Vagina (tissue), 2 donors: ENCODE data around the gene HSF5. TPM values are rescaled to one million over a fixed set of nuclear protein-coding genes. Genes with fewer than 3 reads are reported as not detected.

Experiments used
- DNase-seq, 2 donors: peaks; one replicate each; pipeline ENCODE4 v3.0.0-alpha.2; 2017; ENCODE audit errors: extremely low spot score in 2 of 2
- H3K27ac ChIP-seq: fragments of 200-600 bp; sonication (generic); one replicate; pipeline ENCODE4 v1.5.1; 2019
- H3K27me3 ChIP-seq: fragments of 200-600 bp; sonication (generic); one replicate; pipeline ENCODE4 v1.5.1; 2019
- H3K36me3 ChIP-seq, 2 donors: fragments of 200-600 bp; sonication (generic); one replicate each; pipeline ENCODE4 v1.5.1; 2017 to 2019
- H3K4me1 ChIP-seq: fragments of 200-600 bp; sonication (generic); one replicate; pipeline ENCODE4 v1.5.1; 2019
- H3K4me3 ChIP-seq, 2 donors: fragments of 200-600 bp; sonication (generic); 1 replicate in 1 of 2; 2 replicates in 1 of 2; pipeline ENCODE4 v1.5.1; 2016 to 2019
- H3K9me3 ChIP-seq: fragments of 200-600 bp; sonication (generic); one replicate; pipeline ENCODE4 v1.5.1; 2019
- POLR2A ChIP-seq, 2 donors: fragments of 450-650 bp; IDR thresholded peaks; one replicate each; pipeline ENCODE4 v1.6.1; 2017; ENCODE audit warnings: antibody characterized with exemption in 2 of 2, mild to moderate bottlenecking in 2 of 2, moderate library complexity in 2 of 2
- POLR2AphosphoS5 ChIP-seq, 2 donors: sonication (generic); formaldehyde crosslinking; IDR thresholded peaks; one replicate each; pipeline ENCODE4 v1.9.0; 2017; ENCODE audit warnings: antibody characterized with exemption in 2 of 2, mild to moderate bottlenecking in 2 of 2, low read depth in 1 of 2; ENCODE audit not compliant: insufficient read depth in 1 of 2
- intact Hi-C: fragments of 100-400 bp; cut with DNase I; formaldehyde crosslinking; loops from one replicate; pipeline ENCODE4 v1.15.1; 2023
- total RNA-seq: library from RNA; depleted of rRNA; stranded (reverse); fragments of >200 nt; gene quantifications from one replicate; pipeline ENCODE4 v1.2.3, GENCODE V29; 2016
- TF ChIP-seq, protein P1 (sequence below), 3 experiments: fragments of 450-650 bp in 2 of 3; fragments of 200-600 bp in 1 of 3; sonication (generic) in 1 of 3; IDR thresholded peaks; one replicate each; pipeline ENCODE4 v1.5.1; 2017 to 2019; ENCODE audit warnings: antibody characterized with exemption in 3 of 3, mild to moderate bottlenecking in 2 of 3, moderate library complexity in 2 of 3

The HSF5 gene
- total RNA-seq, 1 donor from 2014 or later: 0.25 TPM

DNA sequence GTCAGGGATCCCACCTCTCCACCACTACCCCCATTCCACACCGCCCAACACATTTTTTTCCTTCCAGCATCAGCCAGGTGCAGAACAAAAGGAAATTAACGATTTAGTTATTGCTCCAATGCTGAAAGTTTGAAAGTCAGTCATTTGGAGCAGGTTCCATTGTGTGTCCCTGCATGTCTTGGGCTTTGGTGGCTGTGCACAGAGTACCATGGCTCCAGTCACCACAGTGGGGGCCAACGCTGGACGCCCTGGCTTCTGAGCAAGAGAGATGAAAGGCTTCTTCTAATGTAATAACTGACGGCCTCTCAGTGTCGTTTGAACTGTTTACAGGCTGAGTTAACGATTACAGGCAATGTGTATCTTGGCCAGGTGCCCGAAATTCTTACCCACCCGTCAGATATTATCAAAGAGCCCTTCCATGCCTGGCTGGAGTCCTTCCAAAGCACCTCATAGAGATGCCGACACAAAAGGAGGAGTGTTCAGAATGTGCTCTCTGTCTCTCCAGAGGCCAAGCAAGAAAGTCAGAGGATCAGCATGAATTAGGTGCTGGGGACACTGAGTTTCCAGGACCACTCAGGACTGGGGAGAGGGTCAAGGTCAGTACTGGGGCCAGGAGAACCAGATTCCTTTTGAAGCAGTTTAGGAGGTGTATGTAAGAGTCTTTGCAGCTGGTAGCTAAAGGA, 96.8 kb downstream of the HSF5 start:
- TF ChIP-seq POLR2A (IDR thresholded peaks at IDR 0.05) (no peak), POLR2AphosphoS5 (IDR thresholded peaks at IDR 0.05; ENCODE audit: insufficient read depth in 1 of 2, low read depth in 1 of 2) (no peak)
- TF ChIP-seq, protein P1, sequence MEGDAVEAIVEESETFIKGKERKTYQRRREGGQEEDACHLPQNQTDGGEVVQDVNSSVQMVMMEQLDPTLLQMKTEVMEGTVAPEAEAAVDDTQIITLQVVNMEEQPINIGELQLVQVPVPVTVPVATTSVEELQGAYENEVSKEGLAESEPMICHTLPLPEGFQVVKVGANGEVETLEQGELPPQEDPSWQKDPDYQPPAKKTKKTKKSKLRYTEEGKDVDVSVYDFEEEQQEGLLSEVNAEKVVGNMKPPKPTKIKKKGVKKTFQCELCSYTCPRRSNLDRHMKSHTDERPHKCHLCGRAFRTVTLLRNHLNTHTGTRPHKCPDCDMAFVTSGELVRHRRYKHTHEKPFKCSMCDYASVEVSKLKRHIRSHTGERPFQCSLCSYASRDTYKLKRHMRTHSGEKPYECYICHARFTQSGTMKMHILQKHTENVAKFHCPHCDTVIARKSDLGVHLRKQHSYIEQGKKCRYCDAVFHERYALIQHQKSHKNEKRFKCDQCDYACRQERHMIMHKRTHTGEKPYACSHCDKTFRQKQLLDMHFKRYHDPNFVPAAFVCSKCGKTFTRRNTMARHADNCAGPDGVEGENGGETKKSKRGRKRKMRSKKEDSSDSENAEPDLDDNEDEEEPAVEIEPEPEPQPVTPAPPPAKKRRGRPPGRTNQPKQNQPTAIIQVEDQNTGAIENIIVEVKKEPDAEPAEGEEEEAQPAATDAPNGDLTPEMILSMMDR (IDR thresholded peaks at IDR 0.05): no peak
- Histone ChIP-seq H3K4me1 (no peaks in the 10 kb centered on the region), H3K9me3 (no peaks in the 10 kb centered on the region), H3K4me3 (no peak overlapping the region), H3K27ac (no peak overlapping the region), H3K36me3 (no peaks in the 10 kb centered on the region), H3K27me3 (no peaks in the 10 kb centered on the region)
- intact Hi-C loops: no loop called here
- no peak for DNase-seq

DNA sequence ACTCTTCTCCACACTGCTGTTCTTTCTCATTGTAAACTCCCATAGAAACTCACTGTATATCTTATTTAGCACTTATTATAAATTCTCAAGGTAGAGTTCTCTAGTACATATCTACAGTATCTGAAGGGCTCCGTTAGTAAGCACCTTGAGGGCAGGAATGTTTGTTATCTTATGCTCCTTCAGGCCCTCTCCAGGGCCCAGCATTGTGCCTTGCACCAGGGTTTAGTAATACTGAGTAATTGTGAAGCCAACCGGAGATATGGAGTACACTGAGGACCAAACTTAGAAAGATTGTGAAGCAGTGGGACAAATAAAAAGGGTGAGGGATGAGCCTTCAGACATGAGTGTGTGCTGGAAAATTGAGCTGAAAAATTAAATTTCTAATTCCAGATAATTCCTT, 97.3 kb downstream of the HSF5 start:
- no peak for DNase-seq
- Histone ChIP-seq H3K36me3 (no peaks in the 10 kb centered on the region), H3K27ac (no peak overlapping the region), H3K27me3 (no peaks in the 10 kb centered on the region), H3K4me3 (no peak overlapping the region), H3K9me3 (no peaks in the 10 kb centered on the region), H3K4me1 (no peaks in the 10 kb centered on the region)
- intact Hi-C loops: no loop called here
- no peak for TF ChIP-seq POLR2AphosphoS5 (IDR thresholded peaks at IDR 0.05; ENCODE audit: insufficient read depth in 1 of 2, low read depth in 1 of 2)
- TF ChIP-seq, protein P1 (IDR thresholded peaks at IDR 0.05): no peak
- TF ChIP-seq POLR2A (IDR thresholded peaks at IDR 0.05): no peak

DNA sequence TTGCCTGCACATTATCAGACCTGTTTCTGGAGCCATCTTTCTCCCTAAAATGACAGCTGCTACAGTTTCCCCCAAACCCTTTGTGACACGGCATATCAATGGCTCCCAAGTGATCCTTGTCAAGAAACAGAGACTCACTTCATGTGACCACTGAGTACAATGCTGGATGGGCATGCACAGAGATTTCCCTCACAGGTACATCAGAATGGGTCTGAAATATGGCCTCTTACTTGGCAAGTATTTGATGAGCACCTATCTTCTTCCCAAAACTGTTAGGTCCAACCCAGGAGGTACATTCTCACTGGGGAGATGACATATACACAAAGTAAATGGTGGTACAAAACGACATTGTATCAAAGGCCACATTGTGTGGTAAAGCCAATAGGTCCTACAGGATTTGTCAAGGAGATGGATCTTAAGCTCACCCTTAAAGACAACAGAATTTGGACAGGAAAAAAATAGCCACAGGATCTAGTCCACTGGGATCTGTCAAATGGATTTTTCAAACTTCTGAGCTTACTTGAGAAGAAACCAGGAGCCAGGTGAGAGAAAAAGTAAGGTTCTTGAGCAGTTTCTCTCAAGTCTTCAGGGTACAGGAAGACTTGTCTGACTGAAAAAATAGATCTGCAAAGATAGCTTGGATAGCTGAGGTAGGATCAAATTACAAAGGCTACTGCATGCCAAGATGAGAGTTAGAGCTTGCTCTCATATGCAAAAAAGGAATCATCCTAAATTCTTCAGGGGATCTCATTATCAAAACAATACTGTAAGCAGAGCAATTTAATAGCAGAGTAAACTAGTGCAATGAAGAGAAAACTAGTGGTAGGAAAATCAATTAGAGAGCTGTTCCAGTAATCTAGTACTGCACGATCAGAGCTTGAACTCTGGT, 99.7 kb downstream of the HSF5 start:
- no peaks in the 10 kb centered on the region for H3K9me3 ChIP-seq
- no peak overlapping the region for H3K4me3 ChIP-seq
- intact Hi-C loops: no loop called here
- H3K36me3 ChIP-seq: no peaks in the 10 kb centered on the region
- no peaks in the 10 kb centered on the region for H3K4me1 ChIP-seq
- no peaks in the 10 kb centered on the region for H3K27me3 ChIP-seq
- TF ChIP-seq, protein P1 (IDR thresholded peaks at IDR 0.05): no peak
- TF ChIP-seq POLR2A (IDR thresholded peaks at IDR 0.05) (no peak), POLR2AphosphoS5 (IDR thresholded peaks at IDR 0.05; ENCODE audit: insufficient read depth in 1 of 2, low read depth in 1 of 2) (no peak)
- no peak for DNase-seq
- H3K27ac ChIP-seq: no peak overlapping the region

DNA sequence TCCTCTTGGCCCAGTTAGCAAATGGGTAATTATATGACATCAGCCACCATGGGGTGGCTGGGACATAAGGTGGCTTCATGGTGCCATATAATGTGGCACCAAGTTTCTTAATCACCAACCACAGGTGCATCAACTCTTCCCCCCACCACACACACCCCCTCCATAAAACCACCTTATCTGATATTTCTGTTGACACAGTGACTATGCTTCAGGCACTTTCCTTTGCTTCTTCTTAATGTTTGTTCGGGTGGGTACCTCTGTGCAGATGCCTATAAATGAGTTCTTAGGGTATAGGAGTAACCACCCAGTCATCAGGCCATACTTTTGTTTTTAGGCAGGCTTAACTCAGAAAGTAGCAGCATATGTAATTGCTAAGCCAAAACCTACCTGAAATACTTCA, 100.4 kb downstream of the HSF5 start:
- Histone ChIP-seq H3K27me3 (no peaks in the 10 kb centered on the region), H3K4me1 (peaks cover 7% of the 10 kb centered on the region), H3K27ac (no peak overlapping the region)

More for the DNA sequence above, 100.4 kb downstream of the HSF5 start:
- TF ChIP-seq, protein P1 (IDR thresholded peaks at IDR 0.05): no peak
- TF ChIP-seq POLR2AphosphoS5 (IDR thresholded peaks at IDR 0.05; ENCODE audit: insufficient read depth in 1 of 2, low read depth in 1 of 2): no peak
- TF ChIP-seq POLR2A (IDR thresholded peaks at IDR 0.05): no peak
- no peak for DNase-seq
- intact Hi-C loops: no loop called here
- no peak overlapping the region for H3K4me3 ChIP-seq
- no peaks in the 10 kb centered on the region for H3K36me3 ChIP-seq
- H3K9me3 ChIP-seq: no peaks in the 10 kb centered on the region
